Measurements from ENCODE around the gene GRAMD2B. TPM values are rescaled to one million over a fixed set of nuclear protein-coding genes. Genes with fewer than 3 reads are reported as not detected.

The GRAMD2B gene
- total and polyA plus RNA-seq, 9 donors = 19.2 to 99.0 (median 32.2) TPM

- no peaks in the 10 kb centered on the region for H3K9me3 ChIP-seq
- no peaks in the 10 kb centered on the region for H3K36me3 ChIP-seq
- 25 to 35% (median 28%) methylated on average over 5 of the region's 5 CpGs for WGBS, 3 donors
- TF ChIP-seq CTCF (IDR thresholded peaks at IDR 0.05) = no peak
- TF ChIP-seq POLR2A (IDR thresholded peaks at IDR 0.05) = peak; percentile 52
- H3K4me1 ChIP-seq (ENCODE audit: insufficient read depth) = peaks cover 17% of the 10 kb centered on the region
- H3K4me3 ChIP-seq = no peak overlapping the region
- H3K27me3 ChIP-seq = no peaks in the 10 kb centered on the region
- H3K27ac ChIP-seq = peak overlapping the region in 1 of 2 donors; percentile 83
- peak; percentile 76 to 89 (median 84) for DNase-seq
- intact Hi-C loops (cut with DNase I) = no loop called here
These were observed 102.5 kb downstream of the GRAMD2B start for GRCh38 chr5:126525630-126526245.

GRCh38 chr5:126526493-126526892, 103.3 kb downstream of the GRAMD2B start:
- intact Hi-C loops (cut with DNase I) = no loop called here
- H3K27me3 ChIP-seq = no peaks in the 10 kb centered on the region
- no peak overlapping the region for H3K4me3 ChIP-seq
- TF ChIP-seq EP300 (IDR thresholded peaks at IDR 0.05) = no peak
- H3K4me1 ChIP-seq (ENCODE audit: insufficient read depth) = peaks cover 14% of the 10 kb centered on the region
- H3K36me3 ChIP-seq = no peaks in the 10 kb centered on the region
- H3K27ac ChIP-seq = peak overlapping the region in 1 of 2 donors; percentile 83
- no peaks in the 10 kb centered on the region for H3K9me3 ChIP-seq
- no peak for DNase-seq

GRCh38 chr5:126527158-126527557, 103.9 kb downstream of the GRAMD2B start:
- H3K4me1 ChIP-seq (ENCODE audit: insufficient read depth) = peaks cover 13% of the 10 kb centered on the region
- no peak overlapping the region for H3K4me3 ChIP-seq
- H3K9me3 ChIP-seq = no peaks in the 10 kb centered on the region
- no peak for DNase-seq
- 86 to 97% (median 94%) methylated on average over 1 of the region's 1 CpG for WGBS, 3 donors
- intact Hi-C loops (cut with DNase I) = no loop called here
- TF ChIP-seq CTCF (IDR thresholded peaks at IDR 0.05) = no peak
- H3K36me3 ChIP-seq = no peaks in the 10 kb centered on the region
- no peaks in the 10 kb centered on the region for H3K27me3 ChIP-seq
- H3K27ac ChIP-seq = no peak overlapping the region

GRCh38 chr5:126527892-126528291, 104.7 kb downstream of the GRAMD2B start:
- H3K4me3 ChIP-seq = no peak overlapping the region
- peaks cover 11% of the 10 kb centered on the region for H3K4me1 ChIP-seq (ENCODE audit: insufficient read depth)
- no peaks in the 10 kb centered on the region for H3K27me3 ChIP-seq
- DNase-seq = no peak
- no peaks in the 10 kb centered on the region for H3K36me3 ChIP-seq
- TF ChIP-seq CTCF (IDR thresholded peaks at IDR 0.05) (no peak), POLR2A (IDR thresholded peaks at IDR 0.05) (no peak), EP300 (IDR thresholded peaks at IDR 0.05) (no peak)
- no peaks in the 10 kb centered on the region for H3K9me3 ChIP-seq
- intact Hi-C loops (cut with DNase I) = no loop called here
- no peak overlapping the region for H3K27ac ChIP-seq

- H3K4me1 ChIP-seq (ENCODE audit: insufficient read depth) = peaks cover 3% of the 10 kb centered on the region
- peak overlapping the region in 1 of 2 donors; percentile 74 for H3K27ac ChIP-seq
- DNase-seq = no peak
- intact Hi-C loops (cut with DNase I) = loop anchor here in 2 of 4 donors (5.0 to 10.0 kb wide), 2 partner anchors 34 to 57 kb away; no protein-coding TSS in a partner anchor
- no peaks in the 10 kb centered on the region for H3K36me3 ChIP-seq
- H3K27me3 ChIP-seq = no peaks in the 10 kb centered on the region
- WGBS, 3 donors = 8 to 18% (median 10%) methylated on average over 4 of the region's 4 CpGs
- no peak overlapping the region for H3K4me3 ChIP-seq
- no peaks in the 10 kb centered on the region for H3K9me3 ChIP-seq
- no peak for TF ChIP-seq CTCF (IDR thresholded peaks at IDR 0.05)
- TF ChIP-seq POLR2A (IDR thresholded peaks at IDR 0.05) = no peak
- TF ChIP-seq EP300 (IDR thresholded peaks at IDR 0.05) = no peak
These were observed 108.4 kb downstream of the GRAMD2B start for GRCh38 chr5:126531543-126532120.
